Mucosa of descending colon (tissue), 3 donors: Measurements from ENCODE around the gene PEX16. TPM values are rescaled to one million over a fixed set of nuclear protein-coding genes. Genes with fewer than 3 reads are reported as not detected.

ENCODE experiments used
- ATAC-seq: fragments of 200-7000 bp; cut with Tn5 transposase; one replicate; pipeline ENCODE4 v1.9.1; 2020; ENCODE audit warnings: mild to moderate bottlenecking, moderate library complexity
- DNase-seq, 3 donors: peaks; one replicate each; pipeline ENCODE4 v3.0.0-alpha.2; 2020
- H3K36me3 ChIP-seq: fragments of 200-600 bp; one replicate; pipeline ENCODE4 v1.8.0; 2021; ENCODE audit warnings: low read depth, mild to moderate bottlenecking
- H3K4me1 ChIP-seq: fragments of 200-600 bp; one replicate; pipeline ENCODE4 v1.8.0; 2021; ENCODE audit warnings: low read depth, mild to moderate bottlenecking
- H3K4me3 ChIP-seq: fragments of 200-600 bp; one replicate; pipeline ENCODE4 v1.8.0; 2021; ENCODE audit warnings: mild to moderate bottlenecking
- H3K9me3 ChIP-seq: fragments of 200-600 bp; one replicate; pipeline ENCODE4 v1.8.0; 2021; ENCODE audit warnings: mild to moderate bottlenecking
- intact Hi-C, 2 donors: fragments of 100-400 bp; cut with DNase I in 1 of 2; cut with micrococcal nuclease in 1 of 2; formaldehyde crosslinking; loops; one replicate each; pipeline versions ENCODE4 v1.11.0 to v1.11.1; 2022; cut with DNase I, micrococcal nuclease
- total RNA-seq, 3 donors: library from RNA; stranded (reverse); fragmentation: NEBNext Ultra II Directional in 2 of 3; extraction: Animal tissue kit (Norgen Biotek cat#: 25700) in 2 of 3; gene quantifications; one replicate each; pipeline versions ENCODE4 v1.2.1 to v1.2.4, GENCODE V29; 2021 to 2023
- TF ChIP-seq, protein P1 (sequence below): fragments of 200-600 bp; IDR thresholded peaks from one replicate; pipeline ENCODE4 v1.8.0; 2022; ENCODE audit warnings: antibody characterized with exemption, mild to moderate bottlenecking
- donor health status: DM: no; HTN: no; CAD: no; lungs with moderate emphysema.
- donor health status: DM: no; HTN: no; CAD: no.
- donor health status: DM: no; HTN: yes; CAD: no.

Gene PEX16
- total RNA-seq, 3 donors from 2014 or later, result 34.9 to 49.1 (median 39.7) TPM

DNA sequence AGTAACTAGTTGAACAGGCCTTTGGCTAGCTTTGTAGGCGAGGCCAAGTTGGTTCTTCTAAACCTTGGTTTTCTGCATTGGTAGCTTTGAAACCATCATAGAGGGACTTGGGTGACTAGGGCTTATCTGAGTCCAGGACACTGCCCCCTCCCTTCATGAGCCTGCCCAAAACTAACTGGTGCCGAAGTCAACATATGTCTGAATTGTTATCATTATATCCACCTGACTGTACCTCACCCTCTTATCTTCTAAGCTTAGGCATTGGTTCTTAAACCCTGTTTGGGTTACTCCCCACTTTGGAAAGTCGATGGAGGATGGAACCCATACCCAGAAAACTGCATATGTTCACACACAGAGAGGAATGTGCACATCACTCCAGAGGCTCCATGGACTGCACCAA is 39.8 kb downstream of the PEX16 start:
- H3K9me3 ChIP-seq, result no peaks in the 10 kb centered on the region
- no peaks in the 10 kb centered on the region for H3K36me3 ChIP-seq
- intact Hi-C loops, result no loop called here
- DNase-seq, result no peak
- TF ChIP-seq, protein P1, sequence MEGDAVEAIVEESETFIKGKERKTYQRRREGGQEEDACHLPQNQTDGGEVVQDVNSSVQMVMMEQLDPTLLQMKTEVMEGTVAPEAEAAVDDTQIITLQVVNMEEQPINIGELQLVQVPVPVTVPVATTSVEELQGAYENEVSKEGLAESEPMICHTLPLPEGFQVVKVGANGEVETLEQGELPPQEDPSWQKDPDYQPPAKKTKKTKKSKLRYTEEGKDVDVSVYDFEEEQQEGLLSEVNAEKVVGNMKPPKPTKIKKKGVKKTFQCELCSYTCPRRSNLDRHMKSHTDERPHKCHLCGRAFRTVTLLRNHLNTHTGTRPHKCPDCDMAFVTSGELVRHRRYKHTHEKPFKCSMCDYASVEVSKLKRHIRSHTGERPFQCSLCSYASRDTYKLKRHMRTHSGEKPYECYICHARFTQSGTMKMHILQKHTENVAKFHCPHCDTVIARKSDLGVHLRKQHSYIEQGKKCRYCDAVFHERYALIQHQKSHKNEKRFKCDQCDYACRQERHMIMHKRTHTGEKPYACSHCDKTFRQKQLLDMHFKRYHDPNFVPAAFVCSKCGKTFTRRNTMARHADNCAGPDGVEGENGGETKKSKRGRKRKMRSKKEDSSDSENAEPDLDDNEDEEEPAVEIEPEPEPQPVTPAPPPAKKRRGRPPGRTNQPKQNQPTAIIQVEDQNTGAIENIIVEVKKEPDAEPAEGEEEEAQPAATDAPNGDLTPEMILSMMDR, result no peak
- no peak overlapping the region for H3K4me3 ChIP-seq
- H3K4me1 ChIP-seq, result no peaks in the 10 kb centered on the region
- ATAC-seq, result no peak

DNA sequence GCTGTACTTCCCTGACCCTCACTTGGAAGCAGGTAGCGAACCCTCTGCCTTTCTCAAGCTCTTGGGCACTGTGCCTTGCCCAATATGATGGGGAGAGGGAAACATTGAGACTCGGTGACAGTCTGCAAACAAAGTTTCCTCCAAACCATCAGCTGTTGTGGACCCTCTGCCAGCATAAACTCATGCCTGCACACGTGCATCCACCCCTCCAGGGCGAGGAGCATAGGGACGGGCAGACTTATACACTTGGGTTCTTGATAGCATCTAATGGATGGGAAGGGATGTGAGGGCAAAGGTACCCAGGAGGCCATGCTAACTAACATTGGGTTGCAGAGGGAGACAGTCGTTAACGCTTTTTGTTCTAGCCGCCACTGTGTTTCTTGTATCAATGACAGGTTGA is 40.5 kb downstream of the PEX16 start:
- TF ChIP-seq, protein P1, result no peak
- Histone ChIP-seq H3K4me1 (no peaks in the 10 kb centered on the region), H3K36me3 (no peaks in the 10 kb centered on the region), H3K9me3 (no peaks in the 10 kb centered on the region), H3K4me3 (no peak overlapping the region)
- ATAC-seq (no peak), DNase-seq (no peak)
- intact Hi-C loops, result no loop called here

DNA sequence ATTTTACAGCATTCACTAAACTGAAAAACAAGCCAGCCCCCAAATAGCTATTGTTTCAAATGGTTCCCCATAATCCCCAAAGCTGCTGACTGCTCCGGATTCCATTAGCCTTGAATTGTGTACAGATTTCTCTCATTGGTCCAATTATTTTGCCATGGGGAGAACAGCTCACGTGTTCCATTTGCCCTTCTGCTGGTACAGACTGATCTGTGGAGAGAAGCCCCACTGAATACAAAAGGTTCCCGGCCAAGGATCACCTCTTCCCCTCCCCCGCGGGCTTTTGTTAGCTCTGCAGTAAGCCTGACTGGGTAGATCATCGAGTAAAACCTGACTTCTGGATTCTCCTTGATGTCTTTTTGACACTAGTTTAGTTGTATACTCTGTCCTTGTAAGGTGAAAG is 41.3 kb downstream of the PEX16 start:
- ATAC-seq (no peak), DNase-seq (no peak)
- TF ChIP-seq, protein P1, result no peak
- H3K9me3 ChIP-seq, result no peaks in the 10 kb centered on the region
- no peak overlapping the region for H3K4me3 ChIP-seq
- intact Hi-C loops, result no loop called here
- no peaks in the 10 kb centered on the region for H3K4me1 ChIP-seq
- H3K36me3 ChIP-seq, result peaks cover 3% of the 10 kb centered on the region

DNA sequence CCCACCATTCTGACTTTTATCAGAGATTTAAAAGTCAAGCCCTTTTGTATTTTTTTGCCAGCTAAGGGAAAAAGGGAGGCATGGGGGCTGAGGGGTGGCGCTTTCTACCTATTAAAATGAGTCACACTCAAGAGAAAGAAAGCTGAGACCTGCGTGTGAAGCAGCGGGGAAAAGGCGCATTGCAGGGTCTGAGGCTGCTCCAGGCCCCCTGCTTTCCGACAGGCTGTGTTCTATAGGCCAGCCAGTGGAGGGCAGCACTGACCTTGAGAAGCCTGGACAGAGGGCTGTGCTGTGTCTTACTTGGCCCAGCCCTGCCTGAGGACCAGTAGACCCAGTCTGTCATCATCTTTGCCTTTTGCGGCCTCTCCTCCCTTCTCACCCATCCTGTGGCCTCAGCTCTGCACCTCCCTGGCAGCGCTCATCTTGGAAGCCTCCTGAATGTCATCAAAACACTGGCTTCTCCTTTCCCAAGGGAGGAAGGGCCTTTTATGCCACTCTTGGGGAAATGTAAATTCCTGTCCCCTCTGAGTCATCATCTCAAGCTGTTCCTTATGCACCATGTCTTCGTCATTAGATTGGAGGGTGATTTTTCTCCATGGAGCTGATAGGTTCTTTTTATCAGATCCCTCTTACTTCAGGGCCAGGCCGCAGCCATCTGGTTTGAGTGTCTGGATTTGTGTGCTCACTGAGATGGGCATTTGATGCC is 44.9 kb downstream of the PEX16 start:
- peak in 1 of 3 donors; percentile 44 for DNase-seq
- TF ChIP-seq, protein P1, result peak; percentile 22
- peak; percentile 80 for ATAC-seq
- Histone ChIP-seq H3K9me3 (no peaks in the 10 kb centered on the region), H3K4me1 (no peaks in the 10 kb centered on the region), H3K4me3 (no peak overlapping the region), H3K36me3 (peaks cover 19% of the 10 kb centered on the region)
- intact Hi-C loops, result no loop called here

DNA sequence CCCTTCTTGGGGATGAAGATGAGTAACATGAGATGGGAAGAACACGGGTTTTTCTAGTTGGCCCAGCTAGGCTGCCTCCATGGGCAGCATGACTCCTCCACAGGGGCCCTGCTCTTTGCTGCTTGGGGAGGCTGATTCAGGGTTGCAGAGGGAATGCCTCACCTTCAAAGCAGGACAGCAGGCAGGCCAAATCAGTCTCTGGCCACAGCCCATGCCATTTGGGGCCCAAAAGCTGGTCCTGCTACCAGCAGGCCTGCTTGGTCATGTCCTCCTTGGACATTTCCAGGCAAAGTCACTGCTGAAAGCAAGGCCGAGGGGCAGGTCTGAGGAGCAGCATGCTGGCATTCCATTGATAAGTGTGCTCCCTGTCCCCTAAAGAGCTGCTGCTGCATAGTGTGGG is 46.0 kb downstream of the PEX16 start:
- Histone ChIP-seq H3K9me3 (no peaks in the 10 kb centered on the region), H3K4me1 (no peaks in the 10 kb centered on the region), H3K4me3 (no peak overlapping the region), H3K36me3 (peaks cover 19% of the 10 kb centered on the region)
- ATAC-seq (no peak), DNase-seq (no peak)
- intact Hi-C loops, result no loop called here
- TF ChIP-seq, protein P1, result no peak
